Panc1 (cell line): Measurements from ENCODE around the gene DDA1. TPM values are rescaled to one million over a fixed set of nuclear protein-coding genes. Genes with fewer than 3 reads are reported as not detected.
A peak's percentile ranks its signal among the peaks of the same experiment; 100 is the strongest.

Experiments used
- ATAC-seq: fragments of 200-7000 bp; cut with Tn5 transposase; 2 replicates; pipeline ENCODE4 v1.9.1; 2020; ENCODE audit warnings: mild to moderate bottlenecking, moderate library complexity
- BruUV-seq: library from RNA; stranded (reverse); fragments of 400-500 nt; replicated peaks from 2 replicates; lab custom pipeline; 2021; lab: Mats Ljungman, UMichigan
- CTCF ChIA-PET: fragments of 300-600 bp; sonication (Branson Sonifier 250); formaldehyde crosslinking; loops from one replicate; lab custom pipeline; 2022; ENCODE audit warnings: antibody characterized with exemption; lab: Charles Lee
- POLR2A ChIA-PET: fragments of 300-600 bp; sonication (Branson Sonifier 250); formaldehyde crosslinking; loops from one replicate; lab custom pipeline; 2022; ENCODE audit warnings: antibody characterized with exemption; lab: Charles Lee
- DNase-seq: peaks from one replicate; pipeline ENCODE4 v3.0.0-alpha.2; 2010; ENCODE audit warnings: low read depth, low spot score
- H3K27ac ChIP-seq: 2 replicates; pipeline ENCODE4 v1.5.1; 2011; ENCODE audit warnings: mild to moderate bottlenecking, low read length, inconsistent platforms
- H3K27me3 ChIP-seq: fragments of 200-500 bp; sonication (Bioruptor generic); 2 replicates; pipeline ENCODE4 v1.6.0; 2014; ENCODE audit warnings: low read length, inconsistent platforms; ENCODE audit not compliant: control insufficient read depth, insufficient read depth
- H3K36me3 ChIP-seq: fragments of 200-500 bp; sonication (Bioruptor generic); 2 replicates; pipeline ENCODE4 v1.5.1; 2014; ENCODE audit warnings: inconsistent platforms, mild to moderate bottlenecking, low read length, moderate library complexity; ENCODE audit not compliant: control insufficient read depth, insufficient read depth
- H3K4me1 ChIP-seq: 2 replicates; pipeline ENCODE4 v1.5.1; 2011; ENCODE audit warnings: inconsistent platforms, mild to moderate bottlenecking, low read length, moderate library complexity; ENCODE audit not compliant: control insufficient read depth, insufficient read depth
- H3K4me3 ChIP-seq, 2 experiments: 2 replicates each; pipeline ENCODE4 v1.5.1; 2011 to 2012; ENCODE audit warnings: low read depth in 2 of 2, low read length in 2 of 2, mild to moderate bottlenecking in 2 of 2, inconsistent platforms in 1 of 2, moderate library complexity in 1 of 2
- H3K9me3 ChIP-seq: fragments of 200-500 bp; sonication (Bioruptor generic); 2 replicates; pipeline ENCODE4 v1.5.1; 2014; ENCODE audit warnings: low read depth, mild to moderate bottlenecking, inconsistent platforms, low read length, moderate library complexity; ENCODE audit not compliant: control insufficient read depth, insufficient read depth
- POLR2AphosphoS5 ChIP-seq: IDR thresholded peaks from 2 replicates; pipeline ENCODE4 v1.6.1; 2012; ENCODE audit warnings: mild to moderate bottlenecking, low read depth, low read length, moderate library complexity
- REST ChIP-seq, 2 experiments: IDR thresholded peaks; 2 replicates each; pipeline ENCODE4 v1.6.1; 2011 to 2012; ENCODE audit warnings: low read depth in 2 of 2, control low read depth in 1 of 2, low read length in 1 of 2, mild to moderate bottlenecking in 1 of 2, moderate library complexity in 1 of 2; ENCODE audit not compliant: insufficient read depth in 1 of 2
- SIN3A ChIP-seq: IDR thresholded peaks from 2 replicates; pipeline ENCODE4 v1.6.1; 2012; ENCODE audit warnings: low read depth, mild to moderate bottlenecking, low read length, moderate library complexity, borderline replicate concordance; ENCODE audit not compliant: insufficient read depth
- TCF7L2 ChIP-seq: IDR thresholded peaks from 2 replicates; pipeline ENCODE4 v1.6.1; 2011; ENCODE audit warnings: mild to moderate bottlenecking, low read depth, low read length, inconsistent platforms
- in situ Hi-C: cut with HindIII; loops from 2 replicates; pipeline ENCODE4 v1.10.0; 2016; ENCODE audit warnings: low sequenced_read_pairs, low pct_unique_long_range_greater_than_20kb
- intact Hi-C: fragments of 100-400 bp; cut with micrococcal nuclease; formaldehyde crosslinking; loops from one replicate; pipeline ENCODE4 v1.10.0; 2022; ENCODE audit not compliant: unreplicated experiment
- total RNA-seq: library from RNA; stranded (reverse); gene quantifications from one replicate; pipeline ENCODE4 v1.2.1, GENCODE V29; 2021; ENCODE audit not compliant: unreplicated experiment
- TF ChIP-seq, protein P1 (sequence below): fragments of 450-650 bp; IDR thresholded peaks from 2 replicates; pipeline ENCODE4 v1.5.1; 2017; ENCODE audit warnings: mild to moderate bottlenecking

DDA1 gene
- total RNA-seq, 1 experiment from 2014 or later: 56.0 TPM

GRCh38 chr19:17289489-17289888 is 19.9 kb upstream of the DDA1 start:
- intact Hi-C loops: loop anchor here (10.0 kb wide), 1 partner anchor 65 kb away; the partner anchor contains the start of gene OCEL1
- ATAC-seq (0 out of 2 replicates have a peak, but pooled peaks have one; percentile 47), DNase-seq (no peak)
- POLR2A ChIA-PET: no interaction called here
- Histone ChIP-seq H3K4me1 (peaks cover 3% of the 10 kb centered on the region; the same call in 1 of the 2 replicates), H3K27me3 (no peaks in the 10 kb centered on the region), H3K4me3 (no peak overlapping the region), H3K9me3 (no peaks in the 10 kb centered on the region), H3K27ac (no peak overlapping the region), H3K36me3 (no peaks in the 10 kb centered on the region)
- in situ Hi-C loops: no loop called here
- no TSS peak for BruUV-seq
- TF ChIP-seq, protein P1, sequence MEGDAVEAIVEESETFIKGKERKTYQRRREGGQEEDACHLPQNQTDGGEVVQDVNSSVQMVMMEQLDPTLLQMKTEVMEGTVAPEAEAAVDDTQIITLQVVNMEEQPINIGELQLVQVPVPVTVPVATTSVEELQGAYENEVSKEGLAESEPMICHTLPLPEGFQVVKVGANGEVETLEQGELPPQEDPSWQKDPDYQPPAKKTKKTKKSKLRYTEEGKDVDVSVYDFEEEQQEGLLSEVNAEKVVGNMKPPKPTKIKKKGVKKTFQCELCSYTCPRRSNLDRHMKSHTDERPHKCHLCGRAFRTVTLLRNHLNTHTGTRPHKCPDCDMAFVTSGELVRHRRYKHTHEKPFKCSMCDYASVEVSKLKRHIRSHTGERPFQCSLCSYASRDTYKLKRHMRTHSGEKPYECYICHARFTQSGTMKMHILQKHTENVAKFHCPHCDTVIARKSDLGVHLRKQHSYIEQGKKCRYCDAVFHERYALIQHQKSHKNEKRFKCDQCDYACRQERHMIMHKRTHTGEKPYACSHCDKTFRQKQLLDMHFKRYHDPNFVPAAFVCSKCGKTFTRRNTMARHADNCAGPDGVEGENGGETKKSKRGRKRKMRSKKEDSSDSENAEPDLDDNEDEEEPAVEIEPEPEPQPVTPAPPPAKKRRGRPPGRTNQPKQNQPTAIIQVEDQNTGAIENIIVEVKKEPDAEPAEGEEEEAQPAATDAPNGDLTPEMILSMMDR: no peak
- no peak for TF ChIP-seq TCF7L2
- TF ChIP-seq REST (IDR thresholded peaks at IDR 0.05; ENCODE audit: insufficient read depth in 1 of 2, low read depth in 2 of 2, low read length in 1 of 2): no peak
- TF ChIP-seq SIN3A: no peak
- TF ChIP-seq POLR2AphosphoS5: no peak
- CTCF ChIA-PET: interaction anchor here (0.5 kb wide), 1 partner anchor 15 kb away, joined by 5 read pairs; no protein-coding TSS in a partner anchor

- no peaks in the 10 kb centered on the region for H3K27me3 ChIP-seq
- H3K36me3 ChIP-seq: no peaks in the 10 kb centered on the region
- POLR2A ChIA-PET: interaction anchor here (0.7 kb wide), 2 partner anchors 13 kb away, joined by 3 to 4 read pairs; partner anchors contain the start of gene MRPL34
- in situ Hi-C loops: no loop called here
- peaks cover 3% of the 10 kb centered on the region; the same call in 1 of the 2 replicates for H3K4me1 ChIP-seq
- no peaks in the 10 kb centered on the region for H3K9me3 ChIP-seq
- intact Hi-C loops: no loop called here
- TF ChIP-seq, protein P1: peak; percentile 82
- TF ChIP-seq REST (IDR thresholded peaks at IDR 0.05; ENCODE audit: insufficient read depth in 1 of 2, low read depth in 2 of 2, low read length in 1 of 2) (no peak), POLR2AphosphoS5 (peak; percentile 46; the same call in 1 of the 2 replicates), SIN3A (no peak)
- peak; percentile 93 for ATAC-seq
- H3K27ac ChIP-seq: peak overlapping the region; percentile 71
- no TSS peak for BruUV-seq
- DNase-seq: peak; percentile 72
- peak overlapping the region; percentile 52 to 59 for H3K4me3 ChIP-seq
- CTCF ChIA-PET: interaction anchor here (0.7 to 1.4 kb wide), 7 partner anchors 13 to 176 kb away, joined by 3 to 10 read pairs (median 5); partner anchors contain the start of genes MRPL34 and NR2F6
Observed at GRCh38 chr19:17292301-17293074, 16.9 kb upstream of the DDA1 start.
